Stimulated activated CD4-positive, alpha-beta T cell treated with anti-CD3 and anti-CD28 coated beads, TNF-alpha, amount 100 ng/mL, for 48 hours (primary cell): ENCODE measurements around the gene FAM131C.
"Not testable (repeated sequence)": the region's sequence is repeated elsewhere in the genome, so short reads cannot be mapped to it uniquely, and the experiment has no call there.

Experiments
- DNase-seq, 3 donors: peaks; one replicate each; pipeline ENCODE4 v3.0.0-alpha.2; 2020; ENCODE audit warnings: low read depth in 3 of 3

The FAM131C gene

DNA sequence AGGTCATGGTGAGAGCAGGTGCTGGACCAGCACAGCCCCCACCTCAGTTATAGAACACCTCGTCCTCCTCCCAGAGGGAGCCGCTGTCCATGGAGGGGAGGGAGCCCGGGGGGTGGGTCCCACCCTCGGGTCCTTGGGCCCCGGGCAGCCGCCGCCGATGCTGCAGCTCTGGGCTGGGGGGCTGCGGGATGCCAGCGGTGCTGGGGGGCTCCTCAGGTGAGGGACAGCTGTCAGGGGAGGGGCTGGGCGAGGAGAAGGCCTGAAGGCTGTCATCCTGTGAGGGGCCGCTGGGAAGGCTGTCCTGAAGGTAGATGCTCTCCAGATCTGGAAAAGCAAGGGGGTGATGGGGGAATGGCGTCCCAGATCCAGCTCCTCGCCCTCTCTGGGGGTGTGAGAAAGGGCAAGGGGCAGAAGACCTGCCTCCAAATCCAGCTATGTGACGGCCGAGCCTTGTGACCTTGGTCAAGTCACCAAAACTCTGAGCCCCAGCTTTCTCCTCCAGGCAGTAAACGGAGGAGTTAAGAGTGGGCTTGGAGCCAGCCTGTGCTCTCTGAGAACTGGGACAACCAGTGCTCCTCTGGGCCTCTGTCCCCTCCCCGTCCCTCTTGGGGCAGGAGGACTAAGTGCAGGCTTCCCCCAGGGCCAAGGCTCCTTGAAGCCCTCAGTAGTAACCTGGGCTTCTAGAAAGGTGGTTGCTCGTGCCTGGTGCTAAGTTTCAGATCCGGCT, 14.9 kb downstream of the FAM131C start:
- DNase-seq = not testable (repeated sequence)

DNA sequence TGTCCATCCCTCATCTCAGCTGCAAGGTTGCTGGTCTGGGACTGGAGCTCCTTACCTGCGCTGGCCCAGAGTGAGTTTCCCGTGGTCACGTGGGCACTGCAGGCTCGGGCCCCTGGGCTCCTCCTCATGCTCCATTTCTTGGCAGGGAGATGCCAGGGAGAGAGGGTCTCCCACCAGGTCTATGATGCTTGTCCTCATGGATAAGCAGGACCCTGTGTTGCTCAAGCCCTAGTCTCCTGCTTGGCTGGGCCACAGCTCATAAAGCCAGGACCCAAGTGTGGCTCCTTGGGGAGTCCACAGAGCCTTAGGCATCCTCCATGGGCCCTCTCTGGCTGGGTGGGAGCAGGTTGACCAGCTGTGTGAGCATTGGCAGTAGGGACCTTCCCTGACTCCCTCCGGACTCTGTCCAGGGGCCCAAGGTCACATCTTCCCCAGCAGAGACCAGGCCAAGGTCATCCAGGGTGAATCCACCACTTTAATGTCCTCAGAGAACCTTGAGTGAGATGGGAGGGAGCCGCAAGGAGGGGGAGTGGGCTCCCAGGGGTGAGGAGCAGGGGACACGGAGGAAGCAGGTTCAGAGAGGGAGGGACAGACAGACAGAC, 16.0 kb downstream of the FAM131C start:
- DNase-seq = not testable (repeated sequence)

DNA sequence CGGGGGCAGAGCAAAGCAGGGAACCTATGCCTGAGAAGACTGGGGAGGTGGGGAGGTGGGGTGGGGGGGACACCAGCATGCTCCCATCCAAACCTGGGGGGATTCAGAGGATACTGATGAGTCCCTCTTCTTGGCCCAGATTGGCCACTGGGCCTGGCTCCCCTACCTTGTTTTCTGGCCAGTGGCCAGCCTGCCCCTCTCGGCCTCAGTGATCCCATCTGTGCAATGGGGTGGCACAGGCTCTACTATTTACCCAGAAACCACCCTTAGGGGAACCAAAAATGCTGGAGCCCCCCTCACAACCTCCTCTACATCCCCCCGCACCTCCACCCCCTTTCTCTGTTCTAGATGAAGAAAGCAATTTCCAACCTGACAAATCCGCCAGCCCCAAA, 16.9 kb downstream of the FAM131C start:
- DNase-seq = not testable (repeated sequence)

DNA sequence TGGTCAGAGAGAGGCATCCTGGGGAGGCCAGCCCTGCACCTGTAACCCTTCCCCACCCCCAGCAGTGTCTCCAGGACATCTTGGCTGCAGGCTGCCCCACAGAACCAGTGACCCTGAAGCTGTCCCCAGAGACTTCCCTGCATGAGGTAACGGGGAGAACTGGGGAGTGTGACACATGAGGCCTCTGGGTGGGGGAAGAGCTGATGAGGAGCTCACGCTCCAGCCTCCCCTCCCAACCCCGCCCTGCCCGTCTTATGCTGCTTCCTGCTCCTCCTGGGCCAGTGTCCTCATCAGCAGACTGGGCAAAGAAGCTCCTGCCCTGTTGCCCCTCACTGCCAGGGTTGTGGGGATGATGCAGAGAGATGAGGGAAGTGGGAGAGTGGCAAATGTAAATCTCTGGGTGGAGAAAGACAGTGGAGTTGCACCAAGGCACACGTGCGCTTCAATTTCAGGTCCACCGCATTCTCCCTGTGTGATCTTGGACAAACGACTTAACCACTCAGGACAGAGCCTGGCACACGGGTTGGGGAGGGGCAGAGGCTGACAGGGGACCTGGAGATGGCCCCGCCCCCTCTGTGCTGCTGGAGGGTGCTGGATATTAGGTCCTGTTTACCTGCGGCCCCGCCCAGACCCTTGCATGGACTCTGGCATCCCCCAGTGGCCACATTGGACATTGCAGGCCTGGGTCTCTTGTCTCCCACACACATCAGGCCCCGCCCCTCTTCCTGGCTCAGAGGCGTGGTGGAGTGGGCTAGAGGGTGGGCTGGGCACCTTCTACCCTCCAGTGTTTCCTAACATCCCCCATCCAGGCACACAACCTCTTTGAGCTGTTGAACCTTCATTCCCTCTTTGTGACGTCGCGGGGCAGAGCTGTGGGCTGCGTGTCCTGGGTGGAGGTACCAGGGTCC, 17.6 kb downstream of the FAM131C start:
- peak; percentile 52 to 83 (median 82) for DNase-seq

DNA sequence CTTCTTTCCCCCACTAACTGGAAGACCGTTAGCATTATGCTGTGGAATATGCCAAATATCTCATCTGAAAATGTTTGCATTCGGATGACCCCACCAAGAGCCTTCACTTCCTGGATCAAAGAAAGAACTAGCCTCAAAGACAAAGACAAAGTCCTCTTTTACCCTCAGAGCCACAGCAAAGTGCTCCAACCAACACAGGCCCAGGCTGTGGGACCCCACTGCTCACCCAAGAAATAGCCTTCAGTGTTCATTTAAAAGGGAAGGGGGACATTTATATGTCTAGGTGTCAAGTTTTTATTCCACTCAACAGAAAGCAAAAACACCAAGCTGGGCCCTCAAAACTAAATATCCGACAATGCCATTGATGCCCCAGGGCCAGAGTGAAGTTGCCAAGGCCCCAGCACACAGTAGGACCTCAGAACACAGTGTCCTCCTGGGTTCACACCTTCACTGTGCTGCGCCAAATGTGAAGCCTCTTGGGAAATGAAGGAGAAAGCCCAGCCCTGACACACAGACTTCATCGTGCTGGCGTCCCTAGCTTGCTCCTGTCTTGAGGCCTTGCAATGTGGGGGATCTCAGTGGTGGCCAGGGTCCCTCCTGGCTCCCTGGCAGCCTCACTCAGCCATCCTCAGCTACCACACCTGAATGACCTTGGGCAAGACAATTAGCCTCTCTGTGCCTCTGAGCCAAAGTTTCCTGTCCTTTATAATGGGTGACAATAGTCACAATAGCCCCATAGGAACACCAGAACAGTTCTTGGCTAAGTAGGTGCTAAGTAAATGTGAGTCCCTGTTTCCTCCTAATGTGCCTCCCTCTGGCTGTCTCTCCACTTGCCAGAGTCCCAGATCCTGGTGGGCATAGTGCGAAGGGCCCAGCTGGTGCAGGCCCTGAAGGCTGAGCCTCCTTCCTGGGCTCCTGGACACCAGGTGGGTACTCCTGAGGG, 18.6 kb downstream of the FAM131C start:
- DNase-seq = no peak

DNA sequence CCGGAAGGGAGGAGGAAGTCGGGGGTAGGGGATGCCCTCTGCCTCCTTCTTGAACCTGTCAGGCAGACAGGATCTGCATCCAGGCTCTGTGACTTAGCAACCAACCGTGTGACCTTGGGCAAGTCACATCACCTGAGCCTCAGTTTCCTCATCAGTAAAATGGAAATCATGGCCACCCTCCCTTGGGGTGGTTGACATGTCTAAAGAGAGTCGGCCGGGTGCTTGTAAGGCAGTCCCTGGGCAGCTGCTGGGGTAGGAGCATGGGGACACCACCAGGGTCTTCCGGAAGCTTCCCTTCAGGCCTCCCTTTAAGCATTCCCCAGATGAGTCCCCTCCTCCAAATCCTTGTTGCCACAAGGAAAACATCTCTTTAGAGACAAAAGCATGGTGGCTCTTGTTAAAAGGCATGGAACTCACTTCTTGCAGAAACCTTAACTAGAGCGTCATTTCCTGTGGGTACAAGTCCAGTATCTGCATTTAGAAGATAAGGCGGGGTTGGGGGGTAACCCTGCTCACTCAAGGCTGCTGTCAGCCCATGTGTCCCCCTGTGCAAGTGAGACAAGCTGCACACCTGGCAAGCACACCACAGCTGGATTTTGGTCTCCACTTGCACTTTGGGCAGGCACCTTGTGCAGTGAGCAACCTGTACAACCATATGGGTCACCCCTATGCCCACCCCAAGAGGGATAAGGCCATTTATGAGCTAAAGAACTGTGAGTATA, 19.5 kb downstream of the FAM131C start:
- no peak for DNase-seq

DNA sequence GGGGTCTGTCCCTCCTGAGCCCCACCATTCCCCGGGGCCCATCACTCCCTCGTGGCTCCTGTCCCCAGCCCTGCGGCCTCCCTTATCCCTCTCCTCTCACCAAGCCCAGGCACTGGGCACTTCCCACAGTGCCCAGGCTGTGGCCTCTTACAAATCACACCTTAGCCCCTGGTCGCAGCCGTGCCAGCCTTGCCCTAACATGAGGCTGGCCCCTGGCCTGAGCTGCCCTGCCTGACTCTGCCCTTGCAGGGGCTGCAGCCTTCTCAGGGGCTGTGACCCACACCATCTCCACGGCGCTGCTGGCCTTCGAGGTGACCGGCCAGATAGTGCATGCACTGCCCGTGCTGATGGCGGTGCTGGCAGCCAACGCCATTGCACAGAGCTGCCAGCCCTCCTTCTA, 21.5 kb downstream of the FAM131C start:
- not testable (repeated sequence) for DNase-seq

DNA sequence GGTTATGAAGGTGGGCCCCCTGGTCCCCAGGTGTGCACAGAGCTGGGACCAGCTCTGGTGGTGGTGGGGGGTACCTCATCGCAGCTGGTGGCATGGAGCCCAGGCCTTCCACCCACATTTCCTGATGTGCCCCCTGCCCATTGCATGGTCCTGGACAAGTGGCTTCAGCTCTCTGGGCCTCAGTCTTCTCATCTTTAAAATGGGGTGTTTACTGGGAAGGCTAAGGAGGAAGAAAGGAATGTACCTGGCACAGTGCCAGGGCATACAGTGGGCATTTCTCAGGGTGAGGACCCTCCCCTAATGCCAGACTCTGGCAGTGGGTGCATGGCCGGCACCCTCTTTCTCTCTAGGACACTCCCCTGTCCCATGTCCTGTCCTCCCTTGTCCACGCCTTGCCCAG, 22.4 kb downstream of the FAM131C start:
- DNase-seq = no peak

DNA sequence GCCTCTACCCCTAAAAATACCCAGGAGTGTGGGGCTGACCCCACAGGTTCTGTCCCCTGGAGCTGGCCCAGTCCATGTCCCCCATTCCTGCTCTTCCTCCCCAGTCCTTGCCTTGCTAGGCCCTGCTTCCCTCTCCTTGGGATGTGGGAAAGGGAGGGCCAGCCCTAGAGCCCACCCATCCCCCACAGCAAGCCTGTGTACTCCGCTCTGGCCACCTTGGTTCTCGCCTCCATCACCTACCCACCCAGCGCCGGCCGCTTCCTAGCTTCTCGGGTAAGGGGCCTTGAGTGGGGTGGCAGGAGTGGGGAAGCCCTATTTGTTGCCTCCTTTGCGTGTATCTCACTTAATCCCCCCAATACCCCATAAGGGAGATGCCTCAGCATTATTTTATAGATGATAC, 23.1 kb downstream of the FAM131C start:
- DNase-seq = no peak

DNA sequence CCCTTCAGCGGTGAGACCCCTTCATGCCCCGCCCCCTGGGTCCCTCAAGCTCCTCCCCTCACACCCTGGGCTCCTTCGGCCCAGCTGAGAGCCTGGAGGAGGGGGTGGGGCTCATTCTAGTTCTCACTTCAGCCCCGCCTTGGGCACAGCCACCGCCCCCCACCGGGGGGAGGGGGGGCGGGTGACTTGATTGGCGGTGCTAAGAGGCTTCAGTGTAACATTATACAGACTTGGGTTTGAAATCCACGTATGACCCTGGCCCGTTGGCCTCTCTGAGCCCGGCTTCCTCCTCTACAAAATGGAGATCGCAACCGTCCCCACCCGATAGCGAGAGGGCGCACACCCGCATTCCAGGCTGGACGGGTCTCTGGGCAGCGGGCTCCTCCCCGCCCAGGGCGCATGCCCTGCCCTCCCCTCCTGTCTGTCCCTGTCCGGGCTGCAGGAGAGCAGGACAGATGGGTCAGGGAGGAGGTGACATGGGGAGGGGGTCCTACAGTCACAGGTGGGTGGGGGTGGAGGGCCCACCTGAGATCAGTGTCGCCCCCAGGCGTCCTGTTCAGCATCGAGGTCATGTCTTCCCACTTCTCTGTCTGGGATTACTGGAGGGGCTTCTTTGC, 24.8 kb downstream of the FAM131C start:
- DNase-seq = peak in 1 of 3 donors; percentile 41

DNA sequence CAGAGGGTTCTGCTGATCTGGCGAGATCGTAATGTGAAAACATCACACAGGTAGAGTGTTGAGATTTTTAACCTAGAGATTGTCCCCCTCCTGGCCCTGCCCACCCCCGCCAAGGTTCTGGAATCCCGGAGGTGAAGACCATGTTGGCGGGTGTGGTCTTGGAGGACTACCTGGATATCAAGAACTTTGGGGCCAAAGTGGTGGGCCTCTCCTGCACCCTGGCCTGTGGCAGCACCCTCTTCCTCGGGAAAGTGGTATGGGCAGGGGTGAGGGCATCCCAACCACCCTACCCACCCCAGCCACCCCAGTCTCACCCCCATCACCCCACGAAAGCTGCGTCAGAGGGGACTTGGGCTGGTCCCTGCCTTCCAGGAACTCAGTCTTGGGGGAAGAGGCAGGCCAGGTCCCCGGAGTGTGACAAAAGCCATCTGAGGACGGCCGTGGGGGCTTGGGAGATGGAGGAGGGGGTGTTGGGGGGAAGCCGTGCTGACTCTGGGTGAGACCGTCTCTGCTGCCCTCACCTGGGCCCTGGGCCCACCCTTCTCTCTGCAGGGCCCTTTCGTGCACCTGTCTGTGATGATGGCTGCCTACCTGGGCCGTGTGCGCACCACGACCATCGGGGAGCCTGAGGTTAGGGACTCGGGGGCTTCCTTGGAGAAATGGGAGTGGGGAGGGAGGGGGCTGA, 25.5 kb downstream of the FAM131C start:
- DNase-seq = no peak

DNA sequence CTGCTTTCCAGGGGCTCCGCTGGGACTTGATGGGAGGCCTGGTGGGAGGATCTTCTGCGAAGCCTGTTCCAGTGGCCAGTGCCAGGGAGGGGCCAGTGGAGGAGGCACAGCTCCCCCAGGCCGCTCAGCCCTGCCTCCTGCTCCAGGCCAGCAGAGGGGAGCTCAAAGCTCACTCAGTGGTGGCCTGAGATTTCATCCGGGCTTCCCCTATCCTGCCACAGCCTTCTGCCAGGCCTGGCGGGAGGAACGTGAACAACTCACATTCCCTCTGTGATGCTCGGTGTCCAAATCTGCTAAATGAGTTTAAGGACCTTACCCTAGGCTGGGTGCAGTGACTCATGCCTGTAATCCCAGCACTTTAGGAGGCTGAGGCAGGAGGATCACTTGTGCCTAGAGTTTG, 26.6 kb downstream of the FAM131C start:
- no peak for DNase-seq

DNA sequence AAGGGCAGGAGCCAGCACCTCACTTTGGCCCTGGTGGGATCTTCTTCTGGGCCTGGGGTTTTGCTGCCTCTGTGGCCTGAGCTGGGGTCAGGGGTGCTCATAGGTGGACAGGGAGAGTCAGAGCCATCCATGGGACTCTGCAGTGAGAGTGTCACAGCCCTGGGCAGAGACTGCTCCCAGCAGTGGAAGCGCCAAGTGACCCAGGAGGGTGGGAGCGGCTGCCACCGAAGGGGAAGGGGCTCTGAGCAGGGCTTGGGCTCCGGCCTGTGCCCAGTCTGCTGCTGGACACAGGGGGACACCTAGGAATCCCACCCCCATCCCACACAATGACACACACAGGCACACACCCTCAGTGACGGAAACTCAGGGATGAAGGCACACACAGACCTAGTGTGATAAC, 29.5 kb downstream of the FAM131C start:
- no peak for DNase-seq

DNA sequence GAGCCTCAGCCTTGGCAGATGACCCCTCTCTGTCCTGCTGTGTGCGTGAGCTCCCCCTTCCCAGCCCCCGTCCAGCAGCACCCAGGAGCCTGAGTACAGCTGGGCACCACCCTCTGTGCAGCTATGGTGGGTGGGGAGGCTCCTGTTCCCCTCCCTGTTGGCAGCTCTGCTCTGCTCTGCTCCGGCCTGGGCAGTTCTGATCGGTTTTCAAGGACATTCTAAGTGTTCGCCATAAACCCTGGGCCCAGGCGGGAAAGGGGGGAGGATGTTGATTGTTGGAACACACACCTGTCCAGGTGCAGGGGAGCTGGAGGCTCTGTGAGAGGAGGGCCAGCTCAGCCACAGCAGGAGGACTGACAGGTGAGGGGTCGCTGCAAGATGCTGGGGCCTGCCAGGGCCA, 29.9 kb downstream of the FAM131C start, which contains the start of gene CLCNKB:
Gene CLCNKB (plus strand): TSS at position 262 of the 400 bp plus-strand sequence. CDS start 711 bp downstream, outside the sequence.
- no peak for DNase-seq

DNA sequence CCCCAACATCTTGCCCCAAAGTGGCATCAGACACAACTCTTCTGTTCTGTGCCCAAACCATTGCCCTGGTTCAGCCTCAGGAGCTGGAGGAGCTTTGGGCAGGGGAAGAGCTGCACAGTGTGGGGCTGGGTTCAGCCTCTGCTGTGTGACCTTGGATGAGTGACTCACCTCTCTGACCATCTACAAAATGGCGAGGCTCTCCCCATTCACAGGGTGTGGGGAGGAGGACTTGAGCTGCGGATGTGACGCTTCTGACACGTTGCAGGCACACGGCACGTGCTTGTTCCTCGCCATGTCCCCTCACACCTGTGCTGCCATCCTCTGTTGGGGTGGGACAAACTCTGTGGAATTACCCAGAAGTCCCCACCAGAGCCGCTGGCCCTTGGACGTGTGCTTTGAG, 30.8 kb downstream of the FAM131C start:
- not testable (repeated sequence) for DNase-seq

DNA sequence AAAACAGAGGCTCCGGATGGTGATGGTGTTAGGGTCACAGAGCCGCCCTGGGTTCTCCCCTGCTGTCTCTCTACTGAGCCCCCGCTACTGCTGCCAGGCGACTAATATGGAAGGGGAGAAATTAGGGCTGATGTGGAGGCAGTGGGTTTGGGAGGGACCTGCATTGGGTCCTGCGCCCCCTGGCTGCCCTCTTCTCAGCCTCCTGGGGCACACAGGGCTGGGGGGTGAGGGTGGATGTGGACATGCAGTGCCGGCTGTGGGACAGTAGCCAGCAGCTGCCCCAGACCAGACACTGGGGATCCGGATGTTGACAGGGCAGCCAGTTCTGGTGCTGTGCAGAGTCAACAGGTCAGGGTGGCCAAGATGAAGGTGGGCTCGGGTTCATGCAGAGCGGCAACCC, 31.4 kb downstream of the FAM131C start:
- DNase-seq = no peak

DNA sequence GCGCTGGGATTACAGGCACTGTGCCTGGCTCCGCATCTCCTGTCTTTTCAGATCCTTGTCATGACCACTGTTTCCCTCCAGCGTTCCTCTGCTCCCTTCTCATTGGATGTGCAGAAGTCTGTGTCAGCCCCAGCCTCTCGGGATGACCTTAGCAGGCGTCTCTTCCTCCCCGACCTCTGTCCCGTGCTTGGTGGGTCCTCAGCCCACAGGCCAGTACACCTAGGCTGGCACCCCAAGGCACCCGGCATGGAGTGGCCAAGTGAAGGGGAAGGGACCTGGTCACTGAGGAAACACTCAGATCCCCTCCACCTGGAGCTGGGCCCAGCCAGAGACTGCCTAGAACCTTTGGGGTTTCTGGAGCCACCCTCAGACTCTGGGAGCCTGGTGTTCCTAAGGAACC, 32.3 kb downstream of the FAM131C start:
- no peak for DNase-seq

DNA sequence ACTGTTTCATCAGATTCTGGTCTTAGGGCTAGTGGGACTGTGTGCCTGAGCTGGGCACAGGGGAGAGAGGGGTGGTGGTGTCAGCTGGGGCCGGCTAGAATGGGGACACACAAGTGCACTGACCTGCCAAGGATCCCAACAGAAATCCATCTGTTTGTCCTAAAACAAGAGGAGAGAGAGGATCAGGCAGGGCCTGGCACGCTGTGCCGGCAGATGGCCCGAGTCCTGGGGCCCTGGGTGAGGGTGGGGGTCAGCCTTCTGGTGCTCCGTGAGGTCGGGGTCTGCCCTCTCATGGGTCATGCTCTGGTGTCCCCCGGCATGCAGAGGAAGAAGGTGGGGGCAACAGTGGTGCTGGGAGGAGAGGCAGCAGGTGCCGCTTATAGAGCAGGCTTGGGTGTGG, 33.6 kb downstream of the FAM131C start:
- DNase-seq = not testable (repeated sequence)

DNA sequence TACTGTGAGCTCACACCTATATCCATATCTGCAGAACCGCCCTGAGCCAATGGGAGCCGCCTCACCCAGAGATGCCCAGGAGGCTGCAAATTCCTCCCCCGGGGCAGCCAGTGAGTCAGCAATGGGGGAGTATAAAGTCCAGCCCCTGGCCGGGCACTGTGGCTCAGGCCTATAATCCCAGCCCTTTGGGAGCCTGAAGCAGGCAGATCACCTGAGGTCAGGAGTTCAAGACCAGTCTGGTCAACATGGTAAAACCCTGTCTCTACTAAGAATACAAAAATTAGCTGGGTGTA, 34.9 kb downstream of the FAM131C start:
- DNase-seq = no peak

DNA sequence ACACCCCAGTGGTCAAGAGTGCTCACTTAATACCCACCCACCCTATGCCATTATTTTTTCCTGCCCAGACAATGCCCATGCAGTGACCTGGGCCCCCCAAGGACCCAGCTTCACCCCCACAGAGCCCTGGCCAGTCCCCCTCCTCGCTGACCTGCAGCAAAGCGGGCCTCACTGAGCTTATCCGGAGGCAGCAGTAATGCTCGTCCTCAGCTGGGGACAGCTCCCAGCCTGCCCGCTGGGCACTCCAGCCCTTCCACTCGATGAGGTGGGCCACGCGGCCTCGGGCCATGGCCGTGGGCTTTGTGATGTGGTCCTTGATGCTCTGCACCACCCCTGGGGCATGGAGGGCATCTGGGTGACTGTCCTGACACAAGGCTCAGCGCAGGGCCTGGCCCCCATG, 37.0 kb downstream of the FAM131C start:
- DNase-seq = not testable (repeated sequence)
